Smooth muscle cell (in vitro differentiated cells): ENCODE results near the gene PRELID2. TPM values are rescaled to one million over a fixed set of nuclear protein-coding genes. Genes with fewer than 3 reads are reported as not detected.

Experiments used
- DNase-seq: peaks from one replicate; lab custom pipeline; 2025; ENCODE audit not compliant: unreplicated experiment; lab: John Stamatoyannopoulos, UW
- H2AFZ ChIP-seq: fragments of 200-600 bp; sonication (generic); 2 replicates; pipeline ENCODE4 v1.6.0; 2016; ENCODE audit warnings: antibody characterized with exemption, low read depth, mild to moderate bottlenecking
- H3F3A ChIP-seq: fragments of 200-600 bp; sonication (generic); 2 replicates; pipeline ENCODE4 v1.6.0; 2017; ENCODE audit warnings: antibody characterized with exemption, low read depth
- H3K27ac ChIP-seq: fragments of 200-600 bp; sonication (generic); 2 replicates; pipeline ENCODE4 v1.5.1; 2016; ENCODE audit warnings: low read depth, mild to moderate bottlenecking
- H3K27me3 ChIP-seq: fragments of 200-600 bp; sonication (generic); 2 replicates; pipeline ENCODE4 v1.6.1; 2016; ENCODE audit warnings: low read depth, mild to moderate bottlenecking
- H3K36me3 ChIP-seq: fragments of 200-600 bp; sonication (generic); 2 replicates; pipeline ENCODE4 v1.5.1; 2016; ENCODE audit warnings: low read depth
- H3K4me1 ChIP-seq: fragments of 200-600 bp; sonication (generic); 2 replicates; pipeline ENCODE4 v1.5.1; 2016; ENCODE audit warnings: low read depth
- H3K4me2 ChIP-seq: fragments of 200-600 bp; sonication (generic); 2 replicates; pipeline ENCODE4 v1.6.0; 2016; ENCODE audit warnings: mild to moderate bottlenecking
- H3K4me3 ChIP-seq: fragments of 200-600 bp; sonication (generic); 2 replicates; pipeline ENCODE4 v1.5.1; 2016; ENCODE audit warnings: mild to moderate bottlenecking
- H3K79me2 ChIP-seq: fragments of 200-600 bp; sonication (generic); 2 replicates; pipeline ENCODE4 v1.6.0; 2016; ENCODE audit warnings: low read depth, mild to moderate bottlenecking
- H3K9ac ChIP-seq: fragments of 200-600 bp; sonication (generic); 2 replicates; pipeline ENCODE4 v1.6.0; 2016; ENCODE audit warnings: low read depth
- H3K9me3 ChIP-seq: fragments of 200-600 bp; sonication (generic); replicated peaks from 2 replicates; pipeline ENCODE4 v1.5.1; 2016; ENCODE audit warnings: low read depth
- H4K20me1 ChIP-seq: fragments of 200-600 bp; sonication (generic); 2 replicates; pipeline ENCODE4 v1.6.0; 2016; ENCODE audit warnings: low read depth
- CTCF ChIP-seq: fragments of 200-600 bp; sonication (generic); IDR thresholded peaks from 2 replicates; pipeline ENCODE4 v1.5.1; 2017; ENCODE audit warnings: borderline replicate concordance, mild to moderate bottlenecking, antibody characterized with exemption; ENCODE audit not compliant: insufficient read depth, poor library complexity, severe bottlenecking
- WGBS: methylation state at CpG from one replicate; pipeline ENCODE4 v1.1.7; 2016; ENCODE audit warnings: low lambda C conversion rate; 5-methylcytosine and 5-hydroxymethylcytosine counted together
- polyA plus RNA-seq: library from polyadenylated mRNA; unstranded; fragments of >200 nt; fragmentation: Nextera tagmentation; extraction: Ambion mirVana; gene quantifications from 2 replicates; pipeline ENCODE4 v1.2.1, GENCODE V29; 2016
- total RNA-seq: library from RNA; depleted of rRNA; stranded (reverse); fragments of >200 nt; gene quantifications from 2 replicates; pipeline ENCODE4 v1.2.3, GENCODE V29; 2014

Gene PRELID2
- total and polyA plus RNA-seq, 2 experiments from 2014 or later = 2.5 to 7.3 TPM

DNA sequence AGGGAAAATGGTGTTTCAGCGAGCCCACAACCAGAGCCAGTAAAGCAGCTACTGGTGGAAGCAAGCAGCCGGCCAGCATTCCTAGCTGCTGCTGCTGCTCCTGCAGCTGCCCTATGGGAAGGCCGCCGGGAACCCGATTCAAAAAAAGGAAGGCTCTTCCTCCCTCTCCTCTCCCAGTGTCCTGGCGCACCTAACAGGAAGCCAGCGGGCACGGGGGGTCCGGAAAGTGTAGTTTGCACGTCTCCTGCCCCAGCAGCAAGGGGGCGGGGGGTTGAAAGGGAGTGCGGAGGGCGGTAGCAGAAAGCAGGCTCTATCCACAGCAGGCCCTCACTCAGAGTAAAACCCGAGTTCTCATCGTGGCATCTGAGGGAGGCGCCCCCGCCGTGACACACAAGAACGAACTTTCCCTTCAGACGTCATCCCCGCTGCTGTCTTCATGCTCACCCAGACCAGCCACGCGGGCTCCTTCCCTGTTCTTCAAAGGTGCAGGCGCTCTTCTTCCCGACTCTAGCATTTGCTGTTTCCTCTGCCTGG lies 21.2 kb upstream of the PRELID2 start:
- H3K27me3 ChIP-seq = no peaks in the 10 kb centered on the region
- peak overlapping the region; percentile 44 for H3K4me3 ChIP-seq
- H3F3A ChIP-seq = peaks cover 14% of the 10 kb centered on the region
- H3K9ac ChIP-seq = peak overlapping the region; percentile 74
- H2AFZ ChIP-seq = peak overlapping the region; percentile 100
- no peaks in the 10 kb centered on the region for H3K36me3 ChIP-seq
- peak overlapping the region; percentile 90 for H3K4me2 ChIP-seq
- H3K9me3 ChIP-seq = no peaks in the 10 kb centered on the region
- H3K79me2 ChIP-seq = no peaks in the 10 kb centered on the region
- WGBS = 4% methylated on average over 24 of the region's 25 CpGs
- TF ChIP-seq CTCF = no peak
- H3K4me1 ChIP-seq = peaks cover 24% of the 10 kb centered on the region
- DNase-seq = peak; percentile 25
- H3K27ac ChIP-seq = peak overlapping the region; percentile 90
- H4K20me1 ChIP-seq = no peaks in the 10 kb centered on the region

DNA sequence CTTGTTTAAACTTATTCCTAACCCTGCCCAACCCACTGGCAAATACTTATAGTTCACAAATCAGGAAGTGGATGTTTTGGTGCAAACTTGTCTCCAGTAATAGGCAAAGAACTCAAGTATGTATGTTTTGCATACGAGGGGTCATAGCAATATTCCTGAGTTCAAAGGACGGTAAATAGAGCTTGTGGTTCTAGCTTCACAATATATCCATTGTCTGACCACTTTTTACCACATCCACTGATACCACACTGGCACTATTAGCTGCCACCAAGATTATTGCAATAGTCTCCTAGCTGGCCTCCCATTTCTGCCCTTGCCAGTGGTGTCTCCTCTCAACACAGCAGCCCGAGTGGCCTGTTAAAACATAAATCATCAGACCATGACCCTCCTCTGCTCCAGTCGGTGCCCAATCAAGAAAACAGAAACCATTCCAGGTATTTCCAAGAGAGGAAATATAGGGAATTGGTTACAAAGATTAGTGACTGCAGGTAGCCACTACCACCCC lies 20.7 kb upstream of the PRELID2 start:
- peak overlapping the region; percentile 90 for H3K4me2 ChIP-seq
- peak overlapping the region; percentile 74 for H3K9ac ChIP-seq
- H3K9me3 ChIP-seq = no peaks in the 10 kb centered on the region
- no peaks in the 10 kb centered on the region for H3K27me3 ChIP-seq
- H4K20me1 ChIP-seq = no peaks in the 10 kb centered on the region
- peak overlapping the region; percentile 90 for H3K27ac ChIP-seq
- no peak for DNase-seq
- peaks cover 24% of the 10 kb centered on the region for H3K4me1 ChIP-seq
- no peaks in the 10 kb centered on the region for H3K79me2 ChIP-seq
- H3F3A ChIP-seq = peaks cover 14% of the 10 kb centered on the region
- peak overlapping the region; percentile 100 for H2AFZ ChIP-seq
- WGBS = 56% methylated on average over 4 of the region's 4 CpGs
- no peaks in the 10 kb centered on the region for H3K36me3 ChIP-seq
- peak overlapping the region; percentile 44 for H3K4me3 ChIP-seq
- no peak for TF ChIP-seq CTCF

- 53% methylated on average over 2 of the region's 2 CpGs for WGBS
- Histone ChIP-seq H3K9me3 (no peaks in the 10 kb centered on the region), H3K4me3 (no peak overlapping the region), H3K4me1 (peaks cover 24% of the 10 kb centered on the region), H3K36me3 (no peaks in the 10 kb centered on the region), H3F3A (peaks cover 14% of the 10 kb centered on the region), H3K9ac (no peak overlapping the region), H4K20me1 (no peaks in the 10 kb centered on the region), H3K27me3 (no peaks in the 10 kb centered on the region), H3K27ac (peak overlapping the region; percentile 90), H3K79me2 (no peaks in the 10 kb centered on the region), H3K4me2 (no peak overlapping the region), H2AFZ (no peak overlapping the region)
- no peak for DNase-seq
- no peak for TF ChIP-seq CTCF
Observed at GRCh38 chr5:145854651-145855258, 19.6 kb upstream of the PRELID2 start.
